ENCODE results near the gene ESYT1.
"Not testable (repeated sequence)": the region's sequence is repeated elsewhere in the genome, so short reads cannot be mapped to it uniquely, and the experiment has no call there.

The ESYT1 gene

DNA sequence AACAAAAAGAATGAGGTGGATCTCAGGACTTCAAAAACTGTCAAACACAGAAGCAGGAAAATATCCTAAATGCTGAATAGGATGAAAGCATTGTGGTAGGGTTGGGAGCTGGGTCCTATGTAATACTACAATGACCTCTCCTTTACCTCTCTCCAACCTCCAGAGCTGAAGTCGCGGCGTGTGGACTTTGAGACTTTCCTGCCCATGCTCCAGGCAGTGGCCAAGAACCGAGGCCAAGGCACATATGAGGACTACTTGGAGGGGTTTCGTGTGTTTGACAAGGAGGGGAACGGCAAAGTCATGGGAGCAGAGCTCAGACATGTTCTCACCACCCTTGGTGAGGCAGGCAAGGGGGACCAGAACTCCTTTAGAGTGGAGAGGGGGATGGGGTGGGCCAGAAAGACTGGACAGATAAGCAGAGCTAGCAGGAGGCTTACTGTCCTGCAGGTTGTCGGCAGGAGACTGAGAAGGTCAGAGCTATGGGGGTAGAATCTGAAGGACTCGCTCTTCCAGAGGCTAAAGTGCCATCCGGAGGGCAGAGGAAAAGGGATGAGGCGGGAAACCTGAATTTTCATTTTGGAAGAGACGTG lies 27.3 kb downstream of the ESYT1 start:
- in situ Hi-C loops (cut with MboI; ENCODE audit: low sequenced_read_pairs): no loop called here

DNA sequence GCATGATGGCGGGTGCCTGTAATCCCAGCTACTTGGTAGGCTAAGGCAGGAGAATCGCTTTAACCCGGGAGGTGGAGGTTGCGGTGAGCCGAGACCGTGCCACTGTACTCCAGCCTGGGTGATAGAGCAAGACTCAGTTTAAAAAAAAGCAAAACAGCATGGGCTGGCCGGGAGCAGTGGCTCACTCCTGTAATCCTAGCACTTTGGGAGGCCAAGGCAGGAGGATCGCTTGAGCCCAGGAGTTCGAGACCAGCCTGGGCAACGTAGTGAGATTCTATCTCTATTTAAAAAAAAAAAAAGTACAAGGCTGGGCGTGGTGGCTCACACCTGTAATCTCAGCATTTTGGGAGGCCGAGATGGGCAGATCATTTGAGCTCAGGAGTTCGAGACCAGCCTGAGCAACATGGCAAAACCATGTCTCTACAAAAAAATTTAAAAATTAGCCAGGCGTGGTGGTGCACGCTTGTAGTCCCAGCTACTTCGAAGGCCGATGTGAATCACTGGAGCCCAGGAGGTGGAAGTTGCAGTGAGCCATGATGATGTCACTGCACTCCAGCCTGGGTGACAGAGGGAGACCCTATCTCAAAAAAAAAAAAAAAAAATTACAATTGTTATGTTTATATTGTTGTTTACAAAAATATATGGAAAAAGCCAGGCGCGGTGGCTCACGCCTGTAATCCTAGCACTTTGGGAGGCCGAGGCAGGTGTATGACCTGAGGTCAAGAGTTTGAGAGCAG lies 28.6 kb downstream of the ESYT1 start:
- in situ Hi-C loops (cut with MboI; ENCODE audit: low sequenced_read_pairs): not testable (repeated sequence)

DNA sequence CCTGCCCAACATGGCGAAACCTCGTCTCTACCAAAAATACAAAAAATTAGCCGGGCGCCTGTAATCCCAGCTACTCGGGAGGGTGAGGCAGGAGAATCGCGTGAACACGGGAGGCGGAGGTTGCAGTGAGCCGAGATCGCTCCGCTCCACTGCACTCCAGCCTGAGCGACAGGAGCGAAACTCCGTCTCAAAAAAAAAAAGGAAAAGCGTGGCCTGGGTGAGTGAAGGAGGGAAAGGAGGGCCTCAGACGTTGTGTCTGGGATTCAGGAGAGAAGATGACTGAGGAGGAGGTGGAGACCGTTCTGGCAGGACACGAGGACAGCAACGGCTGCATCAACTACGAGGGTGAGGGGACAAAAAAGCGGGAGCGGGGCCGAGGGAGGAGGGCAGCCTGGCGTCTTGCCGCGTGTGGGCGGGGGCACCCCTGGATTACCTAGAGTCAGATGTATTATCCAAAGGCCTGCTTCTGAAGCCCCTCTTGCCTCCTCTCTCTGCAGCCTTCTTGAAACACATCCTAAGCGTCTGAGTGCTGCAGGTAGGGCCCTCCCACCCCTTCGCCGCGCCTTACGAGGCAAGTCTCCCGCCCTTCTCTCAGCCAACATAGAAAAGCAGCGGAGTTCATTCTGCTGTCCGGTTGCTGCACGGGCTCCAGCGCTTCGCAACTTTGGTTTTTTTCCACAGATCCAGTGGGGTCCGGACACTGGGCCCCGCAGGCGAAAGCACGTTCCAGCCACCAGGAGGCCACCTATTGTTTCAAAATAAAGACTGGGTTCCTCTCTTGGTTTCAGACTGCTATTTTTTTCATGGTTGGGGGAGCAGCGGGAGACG lies 29.3 kb downstream of the ESYT1 start:
- in situ Hi-C loops (cut with MboI; ENCODE audit: low sequenced_read_pairs): no loop called here

DNA sequence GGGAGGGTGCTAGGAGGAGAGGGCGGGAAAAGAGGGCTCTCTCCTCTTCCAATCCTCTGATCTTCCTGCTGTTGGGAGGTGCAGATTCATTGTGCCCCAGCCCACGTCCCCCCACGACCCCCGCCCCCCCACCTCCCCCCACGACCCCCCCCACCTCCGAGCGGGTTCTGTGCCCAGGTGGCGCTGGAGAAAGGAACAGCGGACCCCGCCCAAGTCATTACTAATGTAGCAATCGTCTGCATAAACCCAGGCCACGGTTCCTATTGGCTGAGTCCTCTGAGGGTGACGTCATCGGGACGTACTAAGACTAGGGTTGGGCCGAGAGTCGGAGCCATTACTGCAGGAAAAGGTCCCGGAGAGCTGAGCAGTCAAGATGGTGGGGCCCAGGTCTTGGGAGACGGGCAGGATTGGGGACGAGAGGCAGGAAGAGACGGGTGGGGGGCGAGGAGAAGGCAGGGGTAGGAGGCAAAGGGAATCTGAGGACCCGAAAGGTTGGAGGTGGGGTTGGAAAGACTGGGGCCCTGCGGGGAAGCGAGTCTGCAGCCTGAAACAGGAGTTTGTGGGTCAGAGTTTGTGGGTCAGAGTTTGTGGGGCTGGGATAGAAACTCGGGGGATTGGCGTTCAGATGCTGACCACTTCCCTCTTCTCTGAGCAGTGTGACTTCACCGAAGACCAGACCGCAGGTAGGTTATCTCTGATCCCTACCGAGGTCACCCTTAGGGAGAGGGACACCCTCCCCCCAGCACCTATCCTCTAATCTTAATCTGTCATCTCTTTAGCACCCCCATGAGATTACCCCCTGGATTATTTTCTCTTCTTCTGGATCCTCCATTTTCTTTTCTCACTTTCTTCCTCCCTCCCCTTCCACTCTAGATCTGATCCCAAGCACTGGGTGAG lies 30.2 kb downstream of the ESYT1 start, which contains the start of gene MYL6:
Gene MYL6, plus strand, starts transcription at position 331 of the 897 bp plus-strand sequence. Its CDS starts 43 bp downstream, at position 374.
- in situ Hi-C loops (cut with MboI; ENCODE audit: low sequenced_read_pairs): no loop called here

DNA sequence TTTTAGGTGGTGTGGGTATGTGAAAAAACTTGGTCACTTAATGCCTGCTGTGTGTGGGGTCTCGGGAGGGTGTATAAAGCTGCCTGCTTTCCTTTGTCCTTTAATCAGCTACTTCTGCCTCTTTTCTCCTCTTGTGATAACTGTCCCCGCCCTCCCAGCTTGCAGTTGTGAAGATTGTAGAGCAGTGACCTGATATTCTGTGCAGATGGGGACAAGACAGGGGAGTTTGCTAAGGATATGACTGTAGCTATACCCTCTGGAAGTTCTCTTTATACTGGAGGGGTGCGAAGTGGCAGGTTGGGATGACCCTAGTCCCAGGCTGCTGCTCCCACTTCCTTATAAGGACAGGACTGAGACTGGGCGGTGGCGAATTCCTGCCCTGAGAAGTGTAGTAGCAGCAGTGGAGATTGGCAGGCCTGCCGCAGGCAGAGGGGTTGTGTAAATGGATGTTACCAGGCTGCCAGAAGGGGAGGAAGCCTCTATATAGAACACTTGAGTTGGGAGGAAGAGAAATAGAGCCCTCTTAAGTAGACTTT lies 30.9 kb downstream of the ESYT1 start:
- in situ Hi-C loops (cut with MboI; ENCODE audit: low sequenced_read_pairs): no loop called here

DNA sequence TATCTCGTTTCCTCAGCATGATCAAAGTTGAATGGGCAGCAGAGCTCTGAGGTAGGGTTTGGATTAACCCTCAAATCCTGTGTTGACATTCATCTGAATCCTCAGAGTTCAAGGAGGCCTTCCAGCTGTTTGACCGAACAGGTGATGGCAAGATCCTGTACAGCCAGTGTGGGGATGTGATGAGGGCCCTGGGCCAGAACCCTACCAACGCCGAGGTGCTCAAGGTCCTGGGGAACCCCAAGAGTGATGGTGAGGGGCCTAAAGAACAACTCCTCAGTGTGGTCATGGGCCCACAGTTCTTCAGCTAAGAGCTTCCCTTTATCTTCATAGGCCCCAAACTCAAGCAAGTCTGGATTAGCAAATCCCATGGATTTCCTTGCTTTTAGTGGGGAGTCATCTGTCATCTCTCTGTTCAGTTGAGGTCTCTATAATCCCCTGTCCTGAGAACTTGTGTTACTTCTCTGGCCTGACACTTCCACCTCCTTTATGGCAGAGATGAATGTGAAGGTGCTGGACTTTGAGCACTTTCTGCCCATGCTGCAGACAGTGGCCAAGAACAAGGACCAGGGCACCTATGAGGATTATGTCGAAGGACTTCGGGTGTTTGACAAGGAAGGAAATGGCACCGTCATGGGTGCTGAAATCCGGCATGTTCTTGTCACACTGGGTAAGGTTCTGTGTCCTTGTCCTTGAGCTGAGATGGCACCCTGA lies 31.6 kb downstream of the ESYT1 start:
- in situ Hi-C loops (cut with MboI; ENCODE audit: low sequenced_read_pairs): no loop called here

DNA sequence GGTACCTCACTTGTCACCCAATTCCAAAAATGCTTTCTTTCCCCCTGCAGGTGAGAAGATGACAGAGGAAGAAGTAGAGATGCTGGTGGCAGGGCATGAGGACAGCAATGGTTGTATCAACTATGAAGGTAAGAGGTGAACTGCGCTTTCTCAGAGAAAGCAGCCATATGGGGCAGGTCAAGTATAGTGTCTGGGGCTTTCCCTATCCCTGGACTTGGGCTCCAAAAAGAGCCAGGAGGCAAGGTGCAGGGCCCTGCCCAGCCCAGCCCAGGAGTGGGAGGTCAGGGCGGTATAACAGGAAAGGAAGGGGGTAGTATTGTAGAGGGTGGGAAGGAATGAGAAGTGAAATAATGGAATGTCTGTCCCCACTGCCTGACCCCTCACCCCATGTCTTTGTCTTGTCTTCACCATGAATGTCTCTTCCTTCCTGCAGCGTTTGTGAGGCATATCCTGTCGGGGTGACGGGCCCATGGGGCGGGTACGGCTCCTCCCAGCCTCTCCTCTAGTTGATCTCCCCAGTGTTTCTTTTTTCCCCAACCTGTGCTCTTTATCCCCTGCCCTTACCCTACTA lies 32.2 kb downstream of the ESYT1 start:
- in situ Hi-C loops (cut with MboI; ENCODE audit: low sequenced_read_pairs): no loop called here

DNA sequence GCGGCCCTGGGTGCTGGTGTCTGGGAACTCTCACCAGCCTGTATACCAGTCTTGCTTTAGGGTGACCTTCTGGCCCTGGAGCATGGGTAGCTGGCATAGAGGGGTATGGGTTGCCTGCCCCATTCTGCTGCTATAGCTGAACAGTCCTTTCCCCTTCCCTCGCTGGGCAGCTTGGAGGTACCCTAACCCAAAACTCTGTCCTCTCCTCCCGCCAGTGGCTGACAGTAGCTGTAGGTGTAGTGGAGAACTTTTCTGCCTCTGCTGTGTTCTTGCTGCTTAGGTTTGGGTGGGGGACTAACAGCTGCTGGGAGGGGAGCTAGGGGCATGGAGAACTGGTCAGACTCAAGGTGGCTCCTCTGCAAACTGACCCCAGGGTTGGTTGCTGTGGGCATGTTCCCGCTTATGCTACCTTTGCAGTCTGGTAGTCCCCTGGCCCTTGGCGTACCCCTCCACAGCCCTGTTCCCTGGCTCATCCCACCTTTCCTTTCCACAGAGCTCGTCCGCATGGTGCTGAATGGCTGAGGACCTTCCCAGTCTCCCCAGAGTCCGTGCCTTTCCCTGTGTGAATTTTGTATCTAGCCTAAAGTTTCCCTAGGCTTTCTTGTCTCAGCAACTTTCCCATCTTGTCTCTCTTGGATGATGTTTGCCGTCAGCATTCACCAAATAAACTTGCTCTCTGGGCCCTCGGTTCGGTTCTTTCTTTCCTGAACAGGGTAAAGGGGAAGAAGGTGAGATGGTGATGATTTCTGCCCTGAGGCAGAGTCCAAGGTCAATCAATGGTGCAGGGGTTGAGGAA lies 33.0 kb downstream of the ESYT1 start:
- in situ Hi-C loops (cut with MboI; ENCODE audit: low sequenced_read_pairs): no loop called here

DNA sequence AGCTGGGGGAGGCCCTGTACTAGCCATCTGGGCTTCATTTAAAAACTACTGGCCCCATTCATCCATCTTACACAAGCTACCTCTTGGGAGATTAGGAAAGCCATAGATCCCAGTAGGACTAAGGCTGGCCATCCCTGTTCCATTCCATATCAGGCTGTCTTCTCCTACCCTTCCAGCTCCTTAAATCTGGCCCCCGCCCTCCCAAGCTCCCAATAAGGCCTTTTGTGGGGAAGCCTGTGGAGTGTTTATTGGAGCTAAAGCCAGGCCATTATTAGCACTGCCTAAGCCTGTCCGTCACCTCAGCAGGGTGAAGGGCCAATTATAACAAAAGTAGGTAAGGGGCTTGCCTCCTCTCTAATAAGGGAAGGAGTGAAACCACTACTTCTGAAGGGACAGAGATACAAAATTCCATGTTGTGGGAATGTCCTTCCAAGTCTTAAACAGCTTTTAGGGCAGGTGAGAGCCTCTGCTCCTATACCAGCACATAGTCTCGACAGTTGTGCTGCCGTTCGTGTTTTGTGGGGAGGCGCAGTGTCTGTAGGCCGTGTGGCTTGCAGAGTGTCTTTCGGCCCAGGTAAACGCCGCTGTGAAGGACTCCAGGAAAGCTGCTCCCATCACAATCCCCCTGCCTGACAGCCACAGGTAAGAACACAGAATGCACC lies 33.8 kb downstream of the ESYT1 start:
- in situ Hi-C loops (cut with MboI; ENCODE audit: low sequenced_read_pairs): no loop called here

DNA sequence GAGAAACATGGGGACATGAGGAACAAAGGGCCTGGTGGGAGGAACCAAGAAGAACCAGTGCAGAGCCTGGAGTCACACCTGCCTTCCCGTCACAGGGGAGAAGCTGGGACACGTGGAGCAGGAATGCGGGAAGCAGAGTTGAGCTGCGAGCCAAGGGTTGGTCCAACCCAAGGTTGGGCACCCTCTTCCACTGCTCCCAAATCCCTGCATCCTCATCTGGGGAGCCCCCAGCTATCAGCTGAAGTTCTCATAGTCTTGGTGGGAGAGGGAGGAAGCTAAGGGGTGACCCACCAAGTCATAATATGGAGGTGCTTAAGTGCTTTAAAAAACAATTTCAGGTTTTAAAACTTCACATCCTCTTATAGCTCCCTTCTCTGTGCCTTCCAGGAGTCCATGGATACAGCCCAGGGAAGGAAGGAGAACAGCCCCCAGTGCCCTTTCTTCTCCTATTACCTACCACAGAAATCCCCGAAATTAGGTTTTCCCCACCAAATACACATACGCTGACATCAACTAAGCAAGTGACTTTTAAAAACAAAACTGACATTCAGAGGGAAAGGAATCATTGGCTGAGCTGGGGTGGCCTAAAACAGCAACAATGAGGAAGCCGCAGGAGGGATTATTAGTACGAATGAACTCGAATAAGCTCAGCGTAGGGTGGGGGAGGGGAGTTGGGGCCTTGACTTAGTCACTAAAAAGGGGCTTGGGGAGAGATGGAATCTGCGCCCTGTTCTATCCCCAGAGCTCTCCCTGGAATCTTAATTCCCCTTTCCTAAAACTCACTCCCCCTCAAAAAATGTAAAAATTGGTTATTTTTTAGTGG lies 34.6 kb downstream of the ESYT1 start:
- in situ Hi-C loops (cut with MboI; ENCODE audit: low sequenced_read_pairs): no loop called here

DNA sequence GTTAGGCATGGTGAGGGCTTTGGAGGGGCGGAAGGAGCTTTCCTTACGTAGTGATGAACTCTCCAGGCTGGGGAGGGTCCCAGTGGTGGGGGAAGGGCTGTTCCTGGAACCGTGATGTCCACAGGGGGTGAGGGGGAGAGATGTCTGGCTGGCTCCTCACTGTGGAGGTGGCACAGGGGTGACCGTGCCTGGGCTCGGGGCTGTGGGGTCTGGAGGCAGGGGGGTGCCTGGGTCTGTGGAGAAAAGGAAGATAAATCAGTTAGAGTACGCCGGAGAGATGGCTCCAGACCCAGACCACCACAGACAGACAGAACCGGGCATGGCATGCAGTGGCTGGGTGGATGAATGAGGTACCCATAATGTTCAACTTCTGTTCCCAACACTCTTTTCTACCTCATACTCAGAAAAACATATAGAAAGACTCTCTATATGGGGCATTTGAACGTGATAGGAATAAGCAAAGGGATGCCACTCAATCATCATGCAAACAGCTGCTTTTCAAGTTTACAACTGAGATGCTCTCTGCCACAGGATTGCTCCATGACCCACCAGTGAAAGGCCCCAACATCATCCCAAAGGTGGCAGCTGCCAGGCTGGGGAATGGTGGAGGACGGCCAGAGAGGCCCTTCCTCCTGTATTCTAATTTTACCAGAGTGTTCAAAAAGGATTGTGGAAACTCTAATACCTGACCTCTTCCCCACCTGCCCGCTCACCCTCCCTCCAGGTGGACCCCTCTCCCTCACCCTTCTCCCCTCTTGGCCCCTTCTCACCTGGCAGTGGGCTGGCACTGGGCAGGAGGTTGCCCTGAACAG lies 35.7 kb downstream of the ESYT1 start:
- in situ Hi-C loops (cut with MboI; ENCODE audit: low sequenced_read_pairs): no loop called here

DNA sequence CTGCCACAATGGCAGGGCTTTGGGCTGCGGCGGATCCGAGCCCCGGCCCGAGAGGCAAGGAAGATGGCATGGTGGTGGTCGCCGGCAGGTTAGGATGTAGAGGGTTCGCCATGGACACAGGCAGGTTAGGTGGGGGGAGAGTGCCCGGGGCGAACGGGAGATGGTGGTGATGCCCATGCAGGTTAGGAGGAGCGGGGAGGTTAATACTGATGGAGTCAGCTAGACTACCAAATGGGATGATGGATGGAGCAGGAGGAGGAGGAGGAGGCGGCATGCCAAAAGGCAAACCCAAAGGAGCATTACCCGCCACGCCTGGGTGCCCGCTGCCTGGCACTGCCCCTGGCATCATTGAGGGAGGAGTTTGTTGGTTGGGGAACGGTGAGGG lies 36.3 kb downstream of the ESYT1 start:
- in situ Hi-C loops (cut with MboI; ENCODE audit: low sequenced_read_pairs): no loop called here

DNA sequence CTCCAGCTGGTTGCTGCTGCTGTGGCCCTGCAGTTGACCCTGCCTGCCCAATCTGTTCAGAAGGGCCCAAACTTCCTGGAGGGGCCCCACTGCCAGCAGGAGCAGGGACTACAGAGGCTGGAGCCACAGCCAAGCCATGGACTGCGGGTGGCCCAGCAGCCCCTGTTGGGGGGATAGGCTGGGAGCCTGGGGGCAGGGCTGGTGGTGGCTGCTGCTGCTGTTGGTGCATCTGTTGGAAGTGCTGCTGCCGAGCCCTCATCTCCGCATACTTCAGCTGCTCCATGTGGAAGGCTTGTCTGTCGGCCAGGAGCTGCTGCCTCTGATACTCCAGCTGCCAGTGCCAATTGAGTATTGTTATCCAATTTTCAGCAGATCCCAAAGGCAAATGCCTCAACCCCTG lies 37.3 kb downstream of the ESYT1 start:
- in situ Hi-C loops (cut with MboI; ENCODE audit: low sequenced_read_pairs): no loop called here

DNA sequence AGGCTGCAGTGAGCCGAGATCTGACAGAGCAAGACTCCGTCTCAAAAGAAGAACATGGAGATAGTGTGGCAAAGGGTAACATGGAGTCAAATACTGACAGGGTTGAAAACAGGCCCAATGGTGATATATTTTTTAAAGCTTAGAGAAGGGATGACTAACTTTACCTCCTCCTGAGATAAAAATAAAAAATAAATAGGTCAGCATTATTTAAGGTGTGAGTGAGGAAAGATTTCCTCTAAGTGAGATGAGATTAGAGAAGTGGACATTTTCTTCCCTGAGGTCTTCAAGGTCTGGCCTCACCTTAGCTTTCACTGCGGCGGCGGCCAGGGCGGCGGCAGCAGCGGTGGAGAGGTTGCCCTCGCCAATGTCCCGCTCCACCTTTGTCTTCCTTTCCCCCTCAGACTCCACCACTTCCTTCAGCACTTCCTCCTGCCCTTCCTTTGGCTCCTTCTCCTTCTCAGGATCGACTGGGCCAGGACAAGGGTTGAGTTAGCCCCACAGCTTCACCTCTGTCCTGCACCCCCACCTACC lies 41.2 kb downstream of the ESYT1 start:
- in situ Hi-C loops (cut with MboI; ENCODE audit: low sequenced_read_pairs): no loop called here

DNA sequence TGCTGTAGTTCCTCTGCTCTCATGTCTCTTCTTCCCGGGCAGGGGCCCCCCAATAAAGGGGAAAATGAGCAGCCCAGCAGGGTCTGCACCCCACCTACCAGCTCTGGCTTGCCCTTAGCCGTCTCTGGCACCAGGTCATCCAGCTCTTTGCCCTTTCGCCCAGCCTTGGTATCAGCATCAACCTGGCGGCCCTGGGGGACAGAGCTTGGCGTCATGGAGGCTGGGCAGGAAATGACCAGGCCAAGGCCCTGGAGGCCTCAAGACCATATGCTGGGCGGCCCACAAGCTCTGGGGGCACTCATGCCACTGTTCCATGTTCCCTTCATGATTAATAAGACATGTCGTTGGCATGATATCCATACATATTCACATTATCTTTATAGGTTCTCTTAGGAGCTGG lies 44.8 kb downstream of the ESYT1 start:
- in situ Hi-C loops (cut with MboI; ENCODE audit: low sequenced_read_pairs): no loop called here

DNA sequence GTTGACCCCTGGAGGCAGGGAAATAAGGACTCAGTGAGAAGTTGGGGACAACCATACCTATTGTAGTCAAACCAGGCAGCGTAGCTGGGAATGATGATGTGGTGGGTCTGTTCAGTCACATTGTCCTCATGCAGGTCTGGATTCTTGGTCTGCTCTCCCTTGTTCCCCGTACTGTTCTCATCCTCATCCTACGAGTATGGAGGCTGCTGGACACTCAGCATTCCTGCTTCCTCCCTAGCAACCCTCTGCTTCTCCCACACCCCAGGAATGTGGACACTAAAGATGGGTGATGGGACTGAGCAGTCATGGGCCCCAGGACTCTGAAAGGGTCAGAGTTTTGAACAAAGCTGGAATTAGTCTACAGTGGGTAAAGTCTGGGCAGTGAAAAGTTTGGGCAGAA lies 50.3 kb downstream of the ESYT1 start:
- in situ Hi-C loops (cut with MboI; ENCODE audit: low sequenced_read_pairs): no loop called here

Data from hTERT RPE-1 (cell line).